Inflammatory macrophage (primary cell): ENCODE results near the gene THSD1.
"Not testable (repeated sequence)": the region's sequence is repeated elsewhere in the genome, so short reads cannot be mapped to it uniquely, and the experiment has no call there.

ENCODE experiments used
- DNase-seq, 2 donors: peaks; one replicate each; pipeline ENCODE4 v3.0.0-alpha.2; 2020 to 2022

THSD1 gene

DNA sequence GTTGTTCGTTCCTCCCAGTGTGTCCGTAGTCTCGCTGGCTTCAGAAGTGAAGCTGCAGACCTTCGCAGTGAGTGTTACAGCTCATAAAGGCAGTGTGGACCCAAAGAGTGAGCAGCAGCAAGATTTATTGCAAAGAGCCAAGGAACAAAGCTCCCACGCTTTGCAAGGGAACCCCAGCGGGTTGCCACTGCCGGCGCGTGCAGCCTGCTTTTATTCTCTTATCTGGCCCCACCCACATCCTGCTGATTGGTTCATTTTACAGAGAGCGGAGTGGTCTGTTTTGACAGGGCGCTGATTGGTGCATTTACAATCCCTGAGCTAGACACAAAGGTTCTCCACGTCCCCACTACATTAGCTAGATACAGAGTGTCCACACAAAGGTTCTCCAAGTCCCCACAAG, 1.5 kb upstream of the THSD1 start:
- DNase-seq, result not testable (repeated sequence)

DNA sequence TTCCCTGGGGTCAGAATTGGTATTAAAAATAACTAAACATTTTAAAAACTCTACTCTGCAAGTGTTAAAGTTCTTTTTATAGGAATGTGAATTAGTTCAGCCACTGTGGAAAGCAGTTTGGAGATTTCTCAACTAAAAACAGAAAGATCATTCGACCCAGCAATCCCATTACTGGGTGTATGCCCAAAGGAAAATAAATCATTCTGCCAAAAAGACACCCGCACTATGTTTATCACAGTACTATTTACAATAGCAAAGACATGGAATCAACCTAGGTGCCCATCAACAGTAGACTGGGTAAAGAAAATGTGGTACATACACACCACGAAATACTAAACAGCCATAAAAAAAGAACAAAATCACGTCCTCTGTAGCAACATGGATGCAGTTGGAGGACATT, 657 bp upstream of the THSD1 start:
- no peak for DNase-seq

DNA sequence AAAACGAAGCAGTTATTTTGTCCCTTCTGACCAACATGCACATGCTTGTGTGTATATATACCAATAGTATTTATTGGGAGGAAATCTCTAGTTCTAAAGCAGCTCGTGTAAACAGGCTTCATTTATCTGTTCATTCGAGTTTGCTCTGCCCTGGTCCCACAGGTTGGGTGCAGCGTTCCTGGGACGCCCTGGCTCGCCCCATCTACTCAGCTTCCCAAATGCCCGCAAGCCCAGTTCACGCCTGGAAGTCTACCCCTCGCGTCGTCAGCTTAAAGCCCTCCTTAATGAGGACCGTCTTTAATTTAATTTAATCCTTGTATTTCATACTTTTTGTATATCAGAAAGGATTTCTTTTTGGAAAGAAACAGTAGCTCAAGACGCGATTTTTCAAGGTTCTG, 604 bp downstream of the THSD1 start:
- no peak for DNase-seq

DNA sequence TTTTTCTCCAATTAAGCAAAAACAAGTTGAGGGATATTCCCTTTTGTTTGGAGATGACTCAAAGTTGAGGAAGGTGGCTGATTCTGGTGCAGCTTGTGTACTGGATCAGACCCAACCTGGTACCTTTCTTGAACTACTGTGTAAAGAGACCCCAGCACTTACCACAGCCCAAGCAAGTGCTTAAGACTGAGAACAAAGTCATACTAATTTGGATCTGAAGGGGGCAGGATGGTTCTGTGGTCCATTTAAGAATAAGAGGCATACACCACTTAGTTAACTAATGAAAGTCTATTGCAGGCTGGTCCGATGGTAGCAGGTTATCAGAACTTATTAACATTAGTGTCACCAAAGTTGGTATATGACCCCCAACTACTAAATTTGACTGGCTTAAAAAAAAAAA, 6.3 kb downstream of the THSD1 start:
- peak in 1 of 2 donors; percentile 11 for DNase-seq

DNA sequence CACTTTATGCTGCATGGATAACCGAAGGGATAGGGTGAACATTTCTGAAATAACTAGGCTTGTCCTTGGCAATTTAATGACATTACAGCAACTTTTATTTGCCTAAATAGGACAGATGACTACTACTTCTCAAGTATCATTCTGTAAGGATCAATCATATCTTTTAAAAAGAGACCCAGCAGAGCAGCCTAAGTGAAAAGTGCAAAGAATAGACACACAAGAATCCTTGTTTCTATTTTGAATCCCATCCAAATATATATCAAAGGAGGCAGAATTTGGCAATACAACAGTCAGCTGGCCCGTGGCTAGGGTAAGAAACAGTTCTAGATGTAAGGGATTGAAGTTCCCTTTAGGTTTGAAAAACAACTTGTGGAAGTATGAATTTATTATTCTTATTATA, 6.9 kb downstream of the THSD1 start:
- no peak for DNase-seq

DNA sequence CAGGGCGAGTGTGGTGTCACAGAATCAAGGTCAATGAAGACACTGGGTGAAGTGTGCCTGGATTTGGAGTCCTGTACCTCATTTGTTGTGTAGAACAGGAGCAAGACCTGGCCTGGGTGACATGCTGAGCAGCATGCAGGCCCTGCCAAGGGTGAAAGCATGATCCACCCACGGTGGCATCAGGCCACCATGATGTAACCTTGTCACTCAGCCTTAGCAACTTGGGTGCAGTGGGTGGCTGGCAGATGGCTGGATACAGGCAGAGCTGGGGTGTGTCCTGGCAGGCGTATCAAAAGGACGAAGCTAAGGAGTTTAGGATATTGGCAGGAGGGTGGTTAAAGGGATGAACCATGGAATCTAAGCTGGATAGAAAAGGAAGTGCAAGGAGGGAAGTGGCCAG, 10.3 kb downstream of the THSD1 start:
- DNase-seq, result peak; percentile 67 to 90

DNA sequence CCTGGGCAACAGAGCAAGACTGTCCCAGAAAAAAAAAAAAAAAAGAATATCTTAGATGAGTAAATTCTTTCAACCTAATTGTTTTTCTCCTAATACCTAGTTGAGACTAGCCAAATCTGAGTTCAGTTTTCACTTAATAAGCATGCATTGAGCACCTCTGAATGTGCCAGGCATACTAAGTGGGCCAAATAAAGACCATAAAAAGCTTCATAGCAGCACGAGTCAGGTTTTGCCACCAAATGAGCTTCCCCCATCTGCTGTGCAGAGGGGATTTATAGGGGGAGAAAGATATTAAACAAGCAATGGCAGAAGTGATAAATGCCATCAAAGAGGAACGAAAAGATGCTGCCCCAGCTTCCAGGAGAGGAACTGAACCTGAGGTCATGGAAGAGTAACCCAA, 11.4 kb downstream of the THSD1 start:
- DNase-seq, result no peak

- DNase-seq, result peak in 1 of 2 donors; percentile 9
Measured at GRCh38 chr13:52393572-52394357, 12.2 kb downstream of the THSD1 start.

GRCh38 chr13:52387721-52388120, 18.3 kb downstream of the THSD1 start:
- DNase-seq, result no peak

GRCh38 chr13:52385870-52386269, 20.1 kb downstream of the THSD1 start:
- DNase-seq, result no peak

DNA sequence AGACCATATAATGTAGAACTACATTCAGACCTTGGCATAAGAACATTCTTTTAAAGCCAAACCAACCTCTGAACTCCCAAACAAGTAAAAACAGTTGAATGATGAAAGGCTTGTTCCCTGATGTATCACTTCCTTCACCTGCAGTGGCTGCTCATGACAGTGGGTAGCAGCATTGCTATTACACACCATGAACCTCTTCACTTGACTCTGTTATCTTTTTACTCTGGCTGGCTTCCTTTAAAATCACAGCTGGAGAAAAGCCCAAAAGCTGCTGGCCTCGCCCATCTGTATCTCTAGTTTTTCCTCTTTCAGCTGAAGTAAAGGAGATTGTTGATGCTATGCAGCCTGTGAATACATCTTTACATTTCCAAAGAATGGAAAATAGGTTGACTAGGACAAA, 22.6 kb downstream of the THSD1 start:
- no peak for DNase-seq

DNA sequence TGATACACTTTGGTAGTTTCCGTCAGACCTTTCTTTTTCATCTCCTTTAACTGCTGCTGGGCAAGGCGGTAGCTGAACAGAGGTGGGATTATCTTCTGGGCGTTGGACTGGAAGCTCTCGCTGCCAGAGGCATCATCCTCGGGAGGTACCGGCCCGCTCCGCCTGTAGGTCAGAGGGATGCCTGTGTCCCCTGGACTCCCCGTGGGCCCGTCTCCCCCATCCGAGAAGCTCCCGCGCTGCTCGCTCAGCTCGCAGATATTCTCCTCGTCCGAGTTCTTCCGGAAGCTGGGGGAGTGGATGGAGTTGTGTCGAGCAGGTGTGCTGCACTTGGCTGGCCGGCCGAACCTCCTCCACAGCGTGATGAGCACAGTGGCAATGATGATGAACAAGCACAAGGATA, 27.7 kb downstream of the THSD1 start:
- DNase-seq, result no peak

- no peak for DNase-seq
Measured at GRCh38 chr13:52377898-52378297, 28.1 kb downstream of the THSD1 start.

DNA sequence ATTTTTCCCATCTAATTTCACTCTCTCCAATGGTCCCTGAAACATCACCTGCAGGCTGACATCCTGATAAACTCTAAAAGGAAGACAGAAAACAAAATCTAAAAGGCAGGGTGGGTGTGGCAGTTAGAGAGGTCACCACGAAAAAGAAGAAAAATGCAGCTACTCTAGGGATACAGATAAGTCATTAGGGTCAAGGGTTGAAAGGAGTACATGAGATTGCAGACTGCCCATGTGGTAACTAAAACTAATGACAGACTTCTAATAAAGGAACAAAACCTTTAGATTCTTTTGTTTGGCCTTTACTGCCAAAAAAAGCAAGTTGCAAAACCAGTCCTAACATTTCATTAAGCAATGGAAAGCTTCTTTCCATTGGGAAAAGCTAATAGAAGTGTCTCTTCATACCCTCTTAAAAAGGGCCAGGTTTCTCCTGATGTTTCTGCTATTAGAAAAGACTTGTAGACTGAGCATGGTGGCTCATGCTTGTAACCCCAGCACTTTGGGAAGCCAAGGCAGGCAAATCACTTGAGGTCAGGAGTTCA, 31.0 kb downstream of the THSD1 start:
- DNase-seq, result no peak

DNA sequence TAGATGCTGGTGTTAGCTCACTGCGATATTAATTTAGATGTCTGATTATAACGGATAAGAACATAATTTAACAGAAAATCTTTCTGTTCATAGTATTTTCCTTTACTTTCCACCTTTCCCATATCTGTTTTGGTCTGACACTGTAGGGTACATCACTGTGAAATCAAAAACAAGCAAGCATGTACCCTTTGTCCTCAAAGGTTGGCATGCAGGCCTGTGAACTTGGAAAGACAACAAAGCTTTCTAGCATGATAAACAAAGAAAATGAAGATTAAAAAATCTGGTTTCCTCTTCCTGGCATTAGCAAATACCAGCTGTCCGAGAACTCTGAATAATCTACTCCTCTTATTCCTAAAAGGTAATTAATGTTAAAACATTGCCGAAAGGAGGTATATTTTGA, 31.6 kb downstream of the THSD1 start:
- no peak for DNase-seq

DNA sequence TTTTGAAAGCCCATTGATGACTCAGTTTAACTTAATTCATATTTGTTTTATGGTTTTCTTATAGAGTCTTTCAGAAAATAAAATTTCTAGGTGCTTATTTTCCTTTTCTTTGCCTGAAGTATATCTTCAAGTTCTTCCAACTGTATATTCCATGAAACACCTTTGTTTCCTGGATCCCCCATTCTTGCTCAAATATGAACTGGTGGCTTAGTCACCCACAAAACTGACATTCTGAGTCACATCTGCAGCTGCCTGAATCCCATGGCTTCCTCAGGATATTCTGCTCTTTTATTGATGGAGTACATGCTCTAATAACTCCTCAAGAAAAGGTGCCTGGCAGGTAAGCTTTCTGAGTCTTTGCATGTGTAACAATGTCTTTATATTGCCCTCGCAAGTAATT, 32.7 kb downstream of the THSD1 start:
- not testable (repeated sequence) for DNase-seq

- DNase-seq, result no peak
Measured at GRCh38 chr13:52371736-52372247, 34.2 kb downstream of the THSD1 start.

DNA sequence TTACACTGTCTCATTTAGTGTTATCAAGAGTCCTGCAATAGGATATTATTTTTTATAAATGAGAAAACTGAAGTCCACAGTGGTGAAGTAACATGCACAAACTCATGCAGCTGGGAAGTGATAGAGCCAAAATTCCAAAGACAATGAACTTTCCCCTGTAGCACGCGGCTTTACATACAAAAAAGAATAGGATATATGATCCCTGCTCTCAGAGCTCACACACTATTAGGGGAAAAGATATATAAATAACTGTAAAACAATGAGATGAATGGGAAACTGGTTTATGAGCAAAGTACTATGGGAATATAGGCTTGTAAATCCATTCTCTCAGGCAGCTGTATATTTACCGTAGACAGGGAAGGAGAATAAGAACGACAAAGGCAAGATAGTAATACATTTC, 39.7 kb downstream of the THSD1 start:
- DNase-seq, result no peak

- DNase-seq, result not testable (repeated sequence)
Measured at GRCh38 chr13:52362169-52362887, 43.6 kb downstream of the THSD1 start.

DNA sequence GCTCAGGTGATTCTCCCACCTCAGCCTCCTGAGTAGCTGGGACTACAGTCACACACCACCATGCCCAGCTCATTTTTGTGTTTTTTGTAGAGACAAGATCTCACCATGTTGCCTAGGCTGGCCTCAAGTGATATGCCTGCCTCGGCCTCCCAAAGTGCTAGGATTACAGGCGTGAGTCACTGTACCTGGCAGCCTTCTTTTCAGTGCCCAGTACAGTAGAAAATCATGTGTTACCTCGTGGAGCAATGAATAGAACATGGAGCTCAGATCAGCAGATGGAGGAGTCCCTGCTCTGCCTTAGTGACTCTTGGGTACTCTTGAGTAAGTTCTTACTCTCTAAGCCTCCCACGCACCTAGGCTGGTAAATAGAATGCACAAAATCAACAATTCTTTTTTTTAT, 44.7 kb downstream of the THSD1 start:
- no peak for DNase-seq

DNA sequence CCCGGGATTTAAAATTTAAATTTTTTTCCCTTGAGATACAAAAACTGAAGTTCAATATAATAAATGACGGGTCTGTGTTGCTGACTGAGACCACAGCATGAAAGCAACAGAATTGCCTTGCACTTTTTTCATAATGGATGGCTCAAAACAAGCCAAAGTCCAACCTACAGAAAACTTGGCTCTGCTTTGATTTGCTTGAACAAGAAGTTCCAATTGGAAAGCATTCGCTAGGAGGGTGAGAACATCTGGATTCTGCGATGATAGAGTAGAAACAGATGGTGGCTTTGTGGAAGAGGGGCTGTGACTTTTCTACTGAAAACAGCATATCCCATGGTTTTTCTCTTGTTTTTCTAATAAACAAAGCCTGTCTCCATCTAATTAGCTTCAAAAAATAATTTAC, 46.4 kb downstream of the THSD1 start:
- DNase-seq, result no peak

GRCh38 chr13:52356327-52356726, 49.6 kb downstream of the THSD1 start:
- no peak for DNase-seq

DNA sequence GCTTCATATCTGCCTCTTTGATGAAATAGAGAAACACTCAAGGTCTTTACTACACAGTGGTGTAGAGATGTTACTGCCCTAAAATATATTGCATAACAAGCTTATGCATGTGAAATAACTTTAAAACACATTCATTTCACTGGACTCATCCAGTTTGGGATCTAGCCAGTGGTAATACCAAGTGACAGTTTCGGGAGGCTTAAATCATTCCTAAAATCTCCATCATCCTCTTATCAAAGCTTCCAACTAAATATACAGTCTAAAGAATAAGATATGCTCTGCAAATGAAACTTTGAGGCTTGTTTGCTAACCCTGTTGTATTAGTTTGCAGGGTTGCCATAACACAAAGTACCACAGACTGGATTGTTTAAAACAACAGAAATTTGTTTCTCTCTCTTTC, 52.8 kb downstream of the THSD1 start:
- peak in 1 of 2 donors; percentile 4 for DNase-seq
